B cell (primary cell): ENCODE data around the gene SBK1. TPM values are rescaled to one million over a fixed set of nuclear protein-coding genes. Genes with fewer than 3 reads are reported as not detected.
"Not testable (repeated sequence)": the region's sequence is repeated elsewhere in the genome, so short reads cannot be mapped to it uniquely, and the experiment has no call there.

Experiments used
- ATAC-seq: fragments of 200-7000 bp; cut with Tn5 transposase; one replicate; pipeline ENCODE4 v1.10.0; 2021; ENCODE audit warnings: low read depth, mild to moderate bottlenecking, moderate number of reproducible peaks, moderate library complexity
- CTCF ChIA-PET: fragments of 350-600 bp; sonication (Branson Sonifier 250); formaldehyde crosslinking; loops from one replicate; lab custom pipeline; 2021; ENCODE audit warnings: antibody characterized with exemption, inconsistent platforms; lab: Charles Lee
- POLR2A ChIA-PET: fragments of 350-600 bp; sonication (Branson Sonifier 250); formaldehyde crosslinking; loops from one replicate; lab custom pipeline; 2021; ENCODE audit warnings: antibody characterized with exemption; lab: Charles Lee
- DNase-seq: peaks from one replicate; pipeline ENCODE4 v3.0.0; 2013
- H2AFZ ChIP-seq: 2 replicates; pipeline ENCODE4 v1.6.1; 2012; ENCODE audit warnings: mild to moderate bottlenecking, low read depth, low read length; ENCODE audit not compliant: insufficient read depth, poor library complexity, severe bottlenecking
- H3K27ac ChIP-seq, 2 donors: 1 replicate in 1 of 2; 2 replicates in 1 of 2; pipeline ENCODE4 v1.5.1; 2012 to 2013; ENCODE audit warnings: low read length in 2 of 2, mild to moderate bottlenecking in 2 of 2, moderate library complexity in 1 of 2
- H3K27me3 ChIP-seq, 4 experiments: fragments of 200-600 bp in 1 of 4; sonication (generic) in 1 of 4; replicated peaks in 1 of 4; 1 replicate in 2 of 4; 2 replicates in 2 of 4; pipeline versions ENCODE4 v1.6.1 to v1.7.0; 2013 to 2016; ENCODE audit warnings: low read length in 3 of 4, mild to moderate bottlenecking in 2 of 4, mixed read lengths in 1 of 4, moderate library complexity in 1 of 4; ENCODE audit not compliant: insufficient read depth in 4 of 4, control insufficient read depth in 3 of 4; ENCODE audit errors: control extremely low read depth in 1 of 4
- H3K36me3 ChIP-seq, 2 experiments: replicated peaks in 1 of 2; 1 replicate in 1 of 2; 2 replicates in 1 of 2; pipeline versions ENCODE4 v1.6.1 to v1.7.1; 2013; ENCODE audit warnings: low read length in 1 of 2; ENCODE audit not compliant: insufficient read depth in 2 of 2, control insufficient read depth in 1 of 2; ENCODE audit errors: control extremely low read depth in 1 of 2, extremely low read depth in 1 of 2
- H3K4me1 ChIP-seq, 2 donors: fragments of 200-600 bp in 1 of 2; sonication (generic) in 1 of 2; 1 replicate in 1 of 2; 2 replicates in 1 of 2; pipeline versions ENCODE4 v1.5.1 to v1.6.1; 2013 to 2017; ENCODE audit warnings: low read length in 2 of 2; ENCODE audit not compliant: control insufficient read depth in 2 of 2, insufficient read depth in 2 of 2
- H3K4me2 ChIP-seq: replicated peaks from 2 replicates; pipeline ENCODE3; 2012; ENCODE audit warnings: mild to moderate bottlenecking, low read depth, low read length; ENCODE audit not compliant: poor library complexity, severe bottlenecking
- H3K4me3 ChIP-seq, 5 experiments: fragments of 200-600 bp in 1 of 5; sonication (generic) in 1 of 5; 1 replicate in 3 of 5; 2 replicates in 2 of 5; pipeline versions ENCODE4 v1.5.1 to v1.7.0; 2011 to 2016; ENCODE audit warnings: low read length in 4 of 5, mild to moderate bottlenecking in 4 of 5, low read depth in 2 of 5, control low read depth in 1 of 5, moderate library complexity in 1 of 5; ENCODE audit not compliant: insufficient read depth in 1 of 5; ENCODE audit errors: control extremely low read depth in 1 of 5, extremely low read depth in 1 of 5
- H3K79me2 ChIP-seq: fragments of 200-600 bp; sonication (generic); one replicate; pipeline ENCODE4 v1.6.0; 2016; ENCODE audit warnings: low read length; ENCODE audit not compliant: control insufficient read depth, insufficient read depth
- H3K9ac ChIP-seq: fragments of 200-600 bp; sonication (generic); 2 replicates; pipeline ENCODE4 v1.6.1; 2017; ENCODE audit warnings: mild to moderate bottlenecking, low read length, moderate library complexity
- H3K9me3 ChIP-seq, 3 donors: one replicate each; pipeline versions ENCODE4 v1.6.1 to v1.7.1; 2013; ENCODE audit warnings: low read length in 2 of 3; ENCODE audit not compliant: control insufficient read depth in 2 of 3, insufficient read depth in 1 of 3; ENCODE audit errors: control extremely low read depth in 1 of 3
- H4K20me1 ChIP-seq: 2 replicates; pipeline ENCODE4 v1.6.0; 2012; ENCODE audit warnings: mild to moderate bottlenecking, low read length; ENCODE audit not compliant: insufficient read depth, control insufficient read depth, poor library complexity, severe bottlenecking
- H3K27ac Mint-ChIP-seq: one replicate; pipeline ENCODE4 v1.8.0; 2021; ENCODE audit warnings: mixed read lengths
- H3K27me3 Mint-ChIP-seq: one replicate; pipeline ENCODE4 v1.8.0; 2021; ENCODE audit warnings: mixed read lengths
- H3K4me1 Mint-ChIP-seq: one replicate; pipeline ENCODE4 v1.8.0; 2021; ENCODE audit warnings: mixed read lengths
- H3K4me3 Mint-ChIP-seq: one replicate; pipeline ENCODE4 v1.8.0; 2021; ENCODE audit warnings: mixed read lengths
- H3K9me3 Mint-ChIP-seq: one replicate; pipeline ENCODE4 v1.8.0; 2022; ENCODE audit warnings: mixed read lengths; ENCODE audit not compliant: insufficient read depth
- EZH2 ChIP-seq: IDR thresholded peaks from 2 replicates; pipeline ENCODE4 v1.6.1; 2012; ENCODE audit warnings: borderline replicate concordance, low read depth, mild to moderate bottlenecking, moderate library complexity, low read length; ENCODE audit not compliant: insufficient read depth, poor library complexity, severe bottlenecking
- WGBS: methylation state at CpG from one replicate; pipeline ENCODE4 v1.1.5; 2013; ENCODE audit warnings: missing lambda C conversion rate; ENCODE audit not compliant: insufficient coverage; 5-methylcytosine and 5-hydroxymethylcytosine counted together
- intact Hi-C: fragments of 100-400 bp; cut with micrococcal nuclease; formaldehyde crosslinking; loops from one replicate; pipeline ENCODE4 v1.10.0; 2022
- polyA plus RNA-seq: library from polyadenylated mRNA; depleted of rRNA; stranded (reverse); fragments of >200 nt; gene quantifications from 2 replicates; pipeline ENCODE4 v1.2.3, GENCODE V29; 2012
- total RNA-seq, 2 donors: library from RNA; stranded (reverse); fragments of 120-200 nt in 1 of 2; gene quantifications; 1 replicate in 1 of 2; 2 replicates in 1 of 2; pipeline versions ENCODE4 v1.2.3 to v1.2.4, GENCODE V29; 2013 to 2022
- TF ChIP-seq, protein P1 (sequence below): fragments of 200-600 bp; IDR thresholded peaks from one replicate; pipeline ENCODE4 v1.8.0; 2022; ENCODE audit warnings: antibody characterized with exemption, mild to moderate bottlenecking

Gene SBK1
- total and polyA plus RNA-seq, 2 donors (not counting 1 experiment from before 2014, with no cell fraction given), result 0.22 to 1.3 TPM

DNA sequence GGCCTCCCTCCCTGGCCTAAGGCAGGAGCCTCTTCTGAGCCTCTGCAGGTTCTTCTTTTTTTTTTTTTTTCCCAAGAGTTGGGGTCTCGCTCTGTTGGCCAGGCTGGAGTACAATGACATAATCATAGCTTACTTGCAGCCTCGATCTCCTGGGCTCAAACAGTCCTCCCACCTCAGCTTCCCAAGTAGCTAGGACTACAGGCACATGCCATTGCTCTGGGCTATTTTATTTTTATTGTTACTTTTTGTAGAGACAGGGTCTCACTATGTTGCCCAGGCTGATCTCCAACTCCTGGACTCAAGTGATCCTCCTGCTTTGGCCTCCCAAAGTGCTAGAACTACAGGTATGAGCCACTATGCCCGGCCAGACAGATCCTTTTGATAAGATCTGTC lies 32.6 kb downstream of the SBK1 start:
- Histone ChIP-seq H3K79me2 (no peaks in the 10 kb centered on the region), H3K9ac (no peak overlapping the region), H4K20me1 (no peaks in the 10 kb centered on the region), H3K36me3 (no peaks in the 10 kb centered on the region), H2AFZ (no peak overlapping the region), H3K27me3 (no peaks in the 10 kb centered on the region), H3K9me3 (no peaks in the 10 kb centered on the region), H3K4me2 (no peak overlapping the region), H3K27ac (no peak overlapping the region), H3K4me3 (no peak overlapping the region), H3K4me1 (peaks cover 0 to 3% of the 10 kb centered on the region in 2 donors)
- Mint-ChIP-seq H3K4me1 (no peaks in the 10 kb centered on the region), H3K27me3 (no peaks in the 10 kb centered on the region), H3K9me3 (no peaks in the 10 kb centered on the region), H3K4me3 (no peak overlapping the region), H3K27ac (no peak overlapping the region)
- CTCF ChIA-PET, result interaction anchor here (0.9 to 1.2 kb wide), 2 partner anchors 47 to 117 kb away, joined by 3 read pairs; no protein-coding TSS in a partner anchor
- ATAC-seq (no peak), DNase-seq (no peak)
- WGBS, result 100% methylated on average over 1 of the region's 3 CpGs
- intact Hi-C loops, result no loop called here
- POLR2A ChIA-PET, result no interaction called here
- TF ChIP-seq, protein P1, sequence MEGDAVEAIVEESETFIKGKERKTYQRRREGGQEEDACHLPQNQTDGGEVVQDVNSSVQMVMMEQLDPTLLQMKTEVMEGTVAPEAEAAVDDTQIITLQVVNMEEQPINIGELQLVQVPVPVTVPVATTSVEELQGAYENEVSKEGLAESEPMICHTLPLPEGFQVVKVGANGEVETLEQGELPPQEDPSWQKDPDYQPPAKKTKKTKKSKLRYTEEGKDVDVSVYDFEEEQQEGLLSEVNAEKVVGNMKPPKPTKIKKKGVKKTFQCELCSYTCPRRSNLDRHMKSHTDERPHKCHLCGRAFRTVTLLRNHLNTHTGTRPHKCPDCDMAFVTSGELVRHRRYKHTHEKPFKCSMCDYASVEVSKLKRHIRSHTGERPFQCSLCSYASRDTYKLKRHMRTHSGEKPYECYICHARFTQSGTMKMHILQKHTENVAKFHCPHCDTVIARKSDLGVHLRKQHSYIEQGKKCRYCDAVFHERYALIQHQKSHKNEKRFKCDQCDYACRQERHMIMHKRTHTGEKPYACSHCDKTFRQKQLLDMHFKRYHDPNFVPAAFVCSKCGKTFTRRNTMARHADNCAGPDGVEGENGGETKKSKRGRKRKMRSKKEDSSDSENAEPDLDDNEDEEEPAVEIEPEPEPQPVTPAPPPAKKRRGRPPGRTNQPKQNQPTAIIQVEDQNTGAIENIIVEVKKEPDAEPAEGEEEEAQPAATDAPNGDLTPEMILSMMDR, result no peak
- no peak for TF ChIP-seq EZH2

DNA sequence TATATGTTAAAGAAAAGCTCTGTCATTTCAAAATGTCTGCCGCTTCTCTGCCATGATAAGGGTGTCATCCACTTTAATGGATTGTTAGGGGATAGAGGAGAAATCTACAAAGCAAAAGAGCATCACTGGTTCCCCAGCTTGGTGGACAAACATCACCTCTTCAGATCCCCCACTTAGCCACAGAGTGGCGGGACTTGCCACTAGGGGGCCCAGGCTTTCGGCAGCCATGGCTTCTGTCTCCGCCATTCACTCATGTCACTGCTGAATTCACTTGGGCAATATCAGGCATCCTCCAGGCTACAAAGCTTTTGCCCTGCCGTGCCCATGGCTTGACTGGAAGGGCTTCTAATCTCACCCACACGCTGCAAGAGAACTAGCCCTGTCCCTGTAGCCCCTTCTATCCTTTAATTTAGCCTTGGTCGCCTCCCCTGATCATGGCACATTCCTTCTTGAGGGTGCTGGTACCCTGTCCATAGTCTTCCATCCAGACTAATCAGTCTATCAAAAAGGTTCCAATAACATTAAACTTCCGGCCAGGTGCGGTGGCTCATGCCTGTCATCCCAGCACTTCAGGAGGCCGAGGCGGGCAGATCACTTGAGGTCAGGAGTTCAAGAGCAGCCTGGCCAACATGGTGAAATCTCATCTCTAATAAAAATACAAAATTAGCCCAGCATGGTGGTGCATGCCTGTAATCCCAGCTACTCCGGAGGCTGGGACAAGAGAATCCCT lies 34.7 kb downstream of the SBK1 start:
- H3K4me3 Mint-ChIP-seq, result no peak overlapping the region
- ChIA-PET POLR2A (no interaction called here), CTCF (interaction anchor here (1.1 to 1.8 kb wide), 5 partner anchors 9 to 117 kb away, joined by 3 to 15 read pairs (median 5); no protein-coding TSS in a partner anchor)
- Histone ChIP-seq H3K4me1 (no peaks in the 10 kb centered on the region), H3K27me3 (no peaks in the 10 kb centered on the region), H3K27ac (no peak overlapping the region), H3K79me2 (no peaks in the 10 kb centered on the region), H3K4me2 (no peak overlapping the region), H3K9ac (no peak overlapping the region), H3K36me3 (no peaks in the 10 kb centered on the region), H3K4me3 (no peak overlapping the region), H2AFZ (peak overlapping the region; percentile 38), H3K9me3 (no peaks in the 10 kb centered on the region), H4K20me1 (no peaks in the 10 kb centered on the region)
- no peak overlapping the region for H3K27ac Mint-ChIP-seq
- intact Hi-C loops, result no loop called here
- DNase-seq (peak; percentile 79), ATAC-seq (peak; percentile 89)
- H3K27me3 Mint-ChIP-seq, result no peaks in the 10 kb centered on the region
- WGBS, result 57% methylated on average over 11 of the region's 12 CpGs
- H3K4me1 Mint-ChIP-seq, result no peaks in the 10 kb centered on the region
- no peaks in the 10 kb centered on the region for H3K9me3 Mint-ChIP-seq
- TF ChIP-seq EZH2, result no peak
- TF ChIP-seq, protein P1, result peak; percentile 87

DNA sequence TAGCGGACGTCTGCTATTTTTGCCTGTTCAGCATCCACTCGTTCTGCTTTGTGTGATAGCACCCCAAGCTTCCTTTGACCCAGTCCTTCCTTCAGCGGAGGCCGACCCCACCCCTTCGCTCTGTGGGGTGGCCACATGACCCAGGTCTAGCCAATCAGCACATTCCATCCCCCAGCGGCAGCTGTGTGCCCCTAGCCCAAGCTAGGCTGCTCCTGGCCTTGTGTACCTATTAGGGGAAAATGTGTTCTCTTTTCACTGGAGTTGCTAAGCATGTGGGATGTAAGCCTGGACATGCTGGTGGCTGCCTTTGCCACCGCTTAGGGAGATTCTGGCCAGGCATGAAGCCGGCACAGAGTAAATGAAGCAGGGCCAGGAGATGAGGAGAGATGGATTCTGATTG lies 37.9 kb downstream of the SBK1 start:
- 62% methylated on average over 3 of the region's 9 CpGs for WGBS
- H3K27me3 Mint-ChIP-seq, H3K79me2 ChIP-seq, POLR2A ChIA-PET, H3K36me3 ChIP-seq, H3K27me3 ChIP-seq, H3K4me1 Mint-ChIP-seq, H2AFZ ChIP-seq, H3K27ac Mint-ChIP-seq, H3K4me2 ChIP-seq, CTCF ChIA-PET, H3K4me1 ChIP-seq, H3K4me3 Mint-ChIP-seq, H3K9me3 Mint-ChIP-seq, H3K27ac ChIP-seq, H3K9me3 ChIP-seq, H4K20me1 ChIP-seq, H3K4me3 ChIP-seq, H3K9ac ChIP-seq, intact Hi-C loops: not testable (repeated sequence)
- peak; percentile 39 for ATAC-seq
- peak; percentile 13 for DNase-seq
